KMS-11 (cell line): ENCODE results near the gene SLC35B4.

Experiments
- H2AFZ ChIP-seq: fragments of 200-600 bp; sonication (generic); 2 replicates; pipeline ENCODE4 v1.6.1; 2016; ENCODE audit warnings: antibody characterized with exemption, mixed run types, low read depth
- H3K27ac ChIP-seq: fragments of 200-600 bp; sonication (generic); 2 replicates; pipeline ENCODE4 v1.6.1; 2016; ENCODE audit warnings: mild to moderate bottlenecking, mixed run types
- H3K27me3 ChIP-seq: fragments of 200-600 bp; sonication (generic); 2 replicates; pipeline ENCODE4 v1.6.1; 2017; ENCODE audit warnings: mild to moderate bottlenecking, low read depth, mixed run types, moderate library complexity; ENCODE audit not compliant: insufficient read depth
- H3K36me3 ChIP-seq: fragments of 200-600 bp; sonication (generic); 2 replicates; pipeline ENCODE4 v1.6.1; 2017; ENCODE audit warnings: mild to moderate bottlenecking, mixed run types; ENCODE audit not compliant: insufficient read depth
- H3K4me1 ChIP-seq: fragments of 200-600 bp; sonication (generic); 2 replicates; pipeline ENCODE4 v1.6.1; 2016; ENCODE audit warnings: mild to moderate bottlenecking, low read depth, mixed run types; ENCODE audit not compliant: poor library complexity, severe bottlenecking
- H3K4me2 ChIP-seq: fragments of 200-600 bp; sonication (generic); 2 replicates; pipeline ENCODE4 v1.7.0; 2016; ENCODE audit warnings: mild to moderate bottlenecking, mixed run types
- H3K4me3 ChIP-seq: fragments of 200-600 bp; sonication (generic); IDR thresholded peaks from 2 replicates; pipeline ENCODE4 v1.6.1; 2017; ENCODE audit warnings: low read depth, low read length, mixed read lengths; ENCODE audit not compliant: insufficient read depth
- H3K79me2 ChIP-seq: fragments of 200-600 bp; sonication (generic); 2 replicates; pipeline ENCODE4 v1.6.1; 2016; ENCODE audit warnings: low read depth, mixed run types; ENCODE audit not compliant: insufficient read depth
- H3K9ac ChIP-seq: fragments of 200-600 bp; sonication (generic); 2 replicates; pipeline ENCODE4 v1.6.1; 2016; ENCODE audit warnings: mild to moderate bottlenecking, mixed run types
- H4K20me1 ChIP-seq: fragments of 200-600 bp; sonication (generic); 2 replicates; pipeline ENCODE4 v1.6.1; 2016; ENCODE audit warnings: mild to moderate bottlenecking, mixed run types; ENCODE audit not compliant: insufficient read depth
- CTCF ChIP-seq: fragments of 200-600 bp; sonication (generic); conservative IDR thresholded peaks from 2 replicates; pipeline ENCODE4 v1.6.1; 2017; ENCODE audit warnings: low read depth, mild to moderate bottlenecking, antibody characterized with exemption, low read length, moderate library complexity, mixed read lengths

SLC35B4 gene

GRCh38 chr7:134246347-134246746, 70.4 kb downstream of the SLC35B4 start:
- H3K4me3 ChIP-seq = no peak overlapping the region
- no peak overlapping the region for H3K27ac ChIP-seq
- no peaks in the 10 kb centered on the region for H3K27me3 ChIP-seq
- H3K4me2 ChIP-seq = peak overlapping the region; percentile 33
- no peak overlapping the region for H2AFZ ChIP-seq
- H3K79me2 ChIP-seq = no peaks in the 10 kb centered on the region
- H3K36me3 ChIP-seq = no peaks in the 10 kb centered on the region
- H3K9ac ChIP-seq = no peak overlapping the region
- H3K4me1 ChIP-seq = peaks cover 29% of the 10 kb centered on the region
- H4K20me1 ChIP-seq = no peaks in the 10 kb centered on the region
- TF ChIP-seq CTCF = no peak

- H3K27me3 ChIP-seq = no peaks in the 10 kb centered on the region
- no peak overlapping the region for H3K27ac ChIP-seq
- H3K4me2 ChIP-seq = peak overlapping the region; percentile 33
- no peak for TF ChIP-seq CTCF
- H2AFZ ChIP-seq = no peak overlapping the region
- H3K36me3 ChIP-seq = no peaks in the 10 kb centered on the region
- no peak overlapping the region for H3K4me3 ChIP-seq
- H3K79me2 ChIP-seq = no peaks in the 10 kb centered on the region
- peaks cover 29% of the 10 kb centered on the region for H3K4me1 ChIP-seq
- H3K9ac ChIP-seq = no peak overlapping the region
- no peaks in the 10 kb centered on the region for H4K20me1 ChIP-seq
Measured at GRCh38 chr7:134245253-134245652, 71.5 kb downstream of the SLC35B4 start.
